Measurements from ENCODE around the gene PLXNA2.

DNA sequence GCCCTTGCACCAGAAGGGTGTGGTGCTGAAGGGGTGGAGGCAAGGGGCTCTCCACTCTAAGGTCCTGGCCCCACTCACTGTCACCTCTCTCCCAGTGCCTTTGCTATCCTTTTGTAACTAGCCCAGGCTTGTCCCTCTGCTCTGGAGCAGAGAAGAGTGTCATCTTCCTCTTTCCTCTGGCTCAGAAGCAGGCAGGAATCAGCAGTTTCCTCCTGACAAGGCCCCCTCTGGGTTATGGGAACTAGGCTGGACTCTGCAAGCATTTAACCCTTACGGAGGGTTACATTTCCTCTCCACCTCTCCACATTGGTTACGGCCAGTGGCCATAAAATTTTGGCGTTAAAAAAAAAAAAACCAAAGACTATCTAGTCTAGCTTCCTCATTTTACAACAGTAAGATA lies 30.4 kb downstream of the PLXNA2 start:
- TF ChIP-seq EZH2 (IDR thresholded peaks at IDR 0.05; ENCODE audit: borderline replicate concordance, low read depth, low read length, severe bottlenecking), result no peak
- TF ChIP-seq CTCF (IDR thresholded peaks at IDR 0.05; ENCODE audit: borderline replicate concordance, extremely low read depth, low read length, poor library complexity, severe bottlenecking), result no peak
